NT2/D1 (cell line): ENCODE measurements around the gene SH3RF2.

Experiments used
- SUZ12 ChIP-seq: IDR thresholded peaks from 2 replicates; pipeline ENCODE4 v1.6.1; 2011; ENCODE audit not compliant: insufficient read length, insufficient read depth; ENCODE audit errors: extremely low read depth
- YY1 ChIP-seq: IDR thresholded peaks from 2 replicates; pipeline ENCODE4 v1.6.1; 2011; ENCODE audit not compliant: insufficient read length, insufficient read depth
- ZNF274 ChIP-seq: IDR thresholded peaks from 2 replicates; pipeline ENCODE4 v1.6.1; 2011; ENCODE audit warnings: mild to moderate bottlenecking, low read depth, low read length

GRCh38 chr5:145898171-145898570 is 38.2 kb upstream of the SH3RF2 start:
- TF ChIP-seq YY1, result no peak
- no peak for TF ChIP-seq ZNF274
- no peak for TF ChIP-seq SUZ12
